Measurements from ENCODE around the gene COL1A1. TPM values are rescaled to one million over a fixed set of nuclear protein-coding genes. Genes with fewer than 3 reads are reported as not detected.

COL1A1 gene
- total and polyA plus RNA-seq, 2 of the 13 experiments (the other 11 are each of a cell fraction or from before 2014, with no cell fraction given): 0.05 TPM; not detected in 1

DNA sequence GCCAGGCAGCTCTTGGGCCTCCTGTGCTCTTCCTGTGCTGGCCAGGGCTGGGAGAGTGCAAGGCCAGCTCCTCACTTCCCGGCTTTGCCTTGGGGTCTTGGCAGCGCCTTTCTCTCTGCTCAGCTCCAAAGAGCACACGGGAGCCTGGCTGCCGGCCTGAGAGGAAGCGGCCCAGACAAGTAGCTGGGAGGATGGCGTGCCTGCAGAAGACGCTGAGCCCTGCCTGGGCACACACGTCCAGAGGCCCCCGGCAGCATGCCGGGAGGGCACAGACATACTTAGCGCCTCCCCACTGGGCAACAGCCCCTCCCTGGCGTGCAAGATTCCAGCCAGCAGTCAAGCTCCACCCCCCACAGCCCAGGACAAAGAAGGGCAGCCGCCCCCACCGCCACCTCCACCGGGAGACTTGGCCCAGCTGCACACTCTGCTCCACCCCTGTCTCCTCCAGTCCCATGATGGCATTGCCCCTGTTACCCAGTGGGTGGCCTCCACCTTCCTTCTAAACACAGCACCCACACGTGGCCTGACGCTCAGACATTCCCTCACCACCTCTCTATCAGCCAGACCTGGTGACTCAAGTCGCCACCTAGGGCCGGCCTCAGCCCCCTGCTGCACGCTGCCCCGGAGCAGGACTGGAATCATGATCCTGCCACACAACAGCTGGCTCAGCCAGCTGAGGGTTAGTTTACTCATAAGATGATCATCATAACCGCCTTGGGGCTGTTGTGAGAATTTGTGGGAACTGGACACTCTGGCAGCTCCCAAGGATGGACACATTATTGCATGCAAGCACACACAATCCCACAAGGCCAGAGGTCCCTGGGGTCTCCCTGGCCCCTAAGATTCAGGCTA lies 23.2 kb downstream of the COL1A1 start (continued):
- TF ChIP-seq MXI1 (IDR thresholded peaks at IDR 0.05; ENCODE audit: borderline replicate concordance, low read depth, low read length) (no peak), SALL1 (CRISPR knock-in tag; IDR thresholded peaks at IDR 0.05) (peak; percentile 65), ZNF367 (CRISPR knock-in tag; IDR thresholded peaks at IDR 0.05; ENCODE audit: borderline replicate concordance) (no peak), ZNF766 (CRISPR knock-in tag; IDR thresholded peaks at IDR 0.05; ENCODE audit: borderline replicate concordance) (no peak), ZNF878 (CRISPR knock-in tag; IDR thresholded peaks at IDR 0.05) (no peak), TBX3 (IDR thresholded peaks at IDR 0.05; ENCODE audit: borderline replicate concordance) (no peak), HNRNPK (IDR thresholded peaks at IDR 0.05; ENCODE audit: low read depth, low read length, poor library complexity, severe bottlenecking) (no peak), MAF1 (CRISPR knock-in tag; IDR thresholded peaks at IDR 0.05; ENCODE audit: borderline replicate concordance) (no peak), ISX (CRISPR knock-in tag; conservative IDR thresholded peaks at IDR 0.05) (no peak), SIX4 (CRISPR knock-in tag; IDR thresholded peaks at IDR 0.05) (0 out of 2 replicates have a peak, but pooled peaks have one; percentile 49), POLR2AphosphoS5 (IDR thresholded peaks at IDR 0.05; ENCODE audit: low read depth, low read length) (no peak), GABPB1 (CRISPR knock-in tag; IDR thresholded peaks at IDR 0.05) (peak; percentile 48), ARNTL (CRISPR knock-in tag; IDR thresholded peaks at IDR 0.05) (no peak), NFYB (CRISPR knock-in tag; IDR thresholded peaks at IDR 0.05) (no peak)
- TF ChIP-seq, protein P1, sequence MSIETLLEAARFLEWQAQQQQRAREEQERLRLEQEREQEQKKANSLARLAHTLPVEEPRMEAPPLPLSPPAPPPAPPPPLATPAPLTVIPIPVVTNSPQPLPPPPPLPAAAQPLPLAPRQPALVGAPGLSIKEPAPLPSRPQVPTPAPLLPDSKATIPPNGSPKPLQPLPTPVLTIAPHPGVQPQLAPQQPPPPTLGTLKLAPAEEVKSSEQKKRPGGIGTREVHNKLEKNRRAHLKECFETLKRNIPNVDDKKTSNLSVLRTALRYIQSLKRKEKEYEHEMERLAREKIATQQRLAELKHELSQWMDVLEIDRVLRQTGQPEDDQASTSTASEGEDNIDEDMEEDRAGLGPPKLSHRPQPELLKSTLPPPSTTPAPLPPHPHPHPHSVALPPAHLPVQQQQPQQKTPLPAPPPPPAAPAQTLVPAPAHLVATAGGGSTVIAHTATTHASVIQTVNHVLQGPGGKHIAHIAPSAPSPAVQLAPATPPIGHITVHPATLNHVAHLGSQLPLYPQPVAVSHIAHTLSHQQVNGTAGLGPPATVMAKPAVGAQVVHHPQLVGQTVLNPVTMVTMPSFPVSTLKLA (IDR thresholded peaks at IDR 0.05): peak; percentile 65
- TF ChIP-seq, protein P2, sequence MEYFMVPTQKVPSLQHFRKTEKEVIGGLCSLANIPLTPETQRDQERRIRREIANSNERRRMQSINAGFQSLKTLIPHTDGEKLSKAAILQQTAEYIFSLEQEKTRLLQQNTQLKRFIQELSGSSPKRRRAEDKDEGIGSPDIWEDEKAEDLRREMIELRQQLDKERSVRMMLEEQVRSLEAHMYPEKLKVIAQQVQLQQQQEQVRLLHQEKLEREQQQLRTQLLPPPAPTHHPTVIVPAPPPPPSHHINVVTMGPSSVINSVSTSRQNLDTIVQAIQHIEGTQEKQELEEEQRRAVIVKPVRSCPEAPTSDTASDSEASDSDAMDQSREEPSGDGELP (IDR thresholded peaks at IDR 0.05; ENCODE audit: borderline replicate concordance, low read depth): peak; percentile 55; the same call in 1 of the 2 replicates
- TF ChIP-seq, protein P3, sequence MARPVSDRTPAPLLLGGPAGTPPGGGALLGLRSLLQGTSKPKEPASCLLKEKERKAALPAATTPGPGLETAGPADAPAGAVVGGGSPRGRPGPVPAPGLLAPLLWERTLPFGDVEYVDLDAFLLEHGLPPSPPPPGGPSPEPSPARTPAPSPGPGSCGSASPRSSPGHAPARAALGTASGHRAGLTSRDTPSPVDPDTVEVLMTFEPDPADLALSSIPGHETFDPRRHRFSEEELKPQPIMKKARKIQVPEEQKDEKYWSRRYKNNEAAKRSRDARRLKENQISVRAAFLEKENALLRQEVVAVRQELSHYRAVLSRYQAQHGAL (CRISPR knock-in tag; IDR thresholded peaks at IDR 0.05; ENCODE audit: not compliant biosample characterization): no peak
- TF ChIP-seq, protein P4, sequence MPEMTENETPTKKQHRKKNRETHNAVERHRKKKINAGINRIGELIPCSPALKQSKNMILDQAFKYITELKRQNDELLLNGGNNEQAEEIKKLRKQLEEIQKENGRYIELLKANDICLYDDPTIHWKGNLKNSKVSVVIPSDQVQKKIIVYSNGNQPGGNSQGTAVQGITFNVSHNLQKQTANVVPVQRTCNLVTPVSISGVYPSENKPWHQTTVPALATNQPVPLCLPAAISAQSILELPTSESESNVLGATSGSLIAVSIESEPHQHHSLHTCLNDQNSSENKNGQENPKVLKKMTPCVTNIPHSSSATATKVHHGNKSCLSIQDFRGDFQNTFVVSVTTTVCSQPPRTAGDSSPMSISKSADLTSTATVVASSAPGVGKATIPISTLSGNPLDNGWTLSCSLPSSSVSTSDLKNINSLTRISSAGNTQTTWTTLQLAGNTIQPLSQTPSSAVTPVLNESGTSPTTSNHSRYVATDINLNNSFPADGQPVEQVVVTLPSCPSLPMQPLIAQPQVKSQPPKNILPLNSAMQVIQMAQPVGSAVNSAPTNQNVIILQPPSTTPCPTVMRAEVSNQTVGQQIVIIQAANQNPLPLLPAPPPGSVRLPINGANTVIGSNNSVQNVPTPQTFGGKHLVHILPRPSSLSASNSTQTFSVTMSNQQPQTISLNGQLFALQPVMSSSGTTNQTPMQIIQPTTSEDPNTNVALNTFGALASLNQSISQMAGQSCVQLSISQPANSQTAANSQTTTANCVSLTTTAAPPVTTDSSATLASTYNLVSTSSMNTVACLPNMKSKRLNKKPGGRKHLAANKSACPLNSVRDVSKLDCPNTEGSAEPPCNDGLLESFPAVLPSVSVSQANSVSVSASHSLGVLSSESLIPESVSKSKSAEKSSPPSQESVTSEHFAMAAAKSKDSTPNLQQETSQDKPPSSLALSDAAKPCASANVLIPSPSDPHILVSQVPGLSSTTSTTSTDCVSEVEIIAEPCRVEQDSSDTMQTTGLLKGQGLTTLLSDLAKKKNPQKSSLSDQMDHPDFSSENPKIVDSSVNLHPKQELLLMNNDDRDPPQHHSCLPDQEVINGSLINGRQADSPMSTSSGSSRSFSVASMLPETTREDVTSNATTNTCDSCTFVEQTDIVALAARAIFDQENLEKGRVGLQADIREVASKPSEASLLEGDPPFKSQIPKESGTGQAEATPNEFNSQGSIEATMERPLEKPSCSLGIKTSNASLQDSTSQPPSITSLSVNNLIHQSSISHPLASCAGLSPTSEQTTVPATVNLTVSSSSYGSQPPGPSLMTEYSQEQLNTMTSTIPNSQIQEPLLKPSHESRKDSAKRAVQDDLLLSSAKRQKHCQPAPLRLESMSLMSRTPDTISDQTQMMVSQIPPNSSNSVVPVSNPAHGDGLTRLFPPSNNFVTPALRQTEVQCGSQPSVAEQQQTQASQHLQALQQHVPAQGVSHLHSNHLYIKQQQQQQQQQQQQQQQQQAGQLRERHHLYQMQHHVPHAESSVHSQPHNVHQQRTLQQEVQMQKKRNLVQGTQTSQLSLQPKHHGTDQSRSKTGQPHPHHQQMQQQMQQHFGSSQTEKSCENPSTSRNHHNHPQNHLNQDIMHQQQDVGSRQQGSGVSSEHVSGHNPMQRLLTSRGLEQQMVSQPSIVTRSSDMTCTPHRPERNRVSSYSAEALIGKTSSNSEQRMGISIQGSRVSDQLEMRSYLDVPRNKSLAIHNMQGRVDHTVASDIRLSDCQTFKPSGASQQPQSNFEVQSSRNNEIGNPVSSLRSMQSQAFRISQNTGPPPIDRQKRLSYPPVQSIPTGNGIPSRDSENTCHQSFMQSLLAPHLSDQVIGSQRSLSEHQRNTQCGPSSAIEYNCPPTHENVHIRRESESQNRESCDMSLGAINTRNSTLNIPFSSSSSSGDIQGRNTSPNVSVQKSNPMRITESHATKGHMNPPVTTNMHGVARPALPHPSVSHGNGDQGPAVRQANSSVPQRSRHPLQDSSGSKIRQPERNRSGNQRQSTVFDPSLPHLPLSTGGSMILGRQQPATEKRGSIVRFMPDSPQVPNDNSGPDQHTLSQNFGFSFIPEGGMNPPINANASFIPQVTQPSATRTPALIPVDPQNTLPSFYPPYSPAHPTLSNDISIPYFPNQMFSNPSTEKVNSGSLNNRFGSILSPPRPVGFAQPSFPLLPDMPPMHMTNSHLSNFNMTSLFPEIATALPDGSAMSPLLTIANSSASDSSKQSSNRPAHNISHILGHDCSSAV (CRISPR knock-in tag; IDR thresholded peaks at IDR 0.05; ENCODE audit: borderline replicate concordance): no peak
